GM21360 (cell line): ENCODE measurements around the gene KRTAP4-1.
"Not testable (repeated sequence)": the region's sequence is repeated elsewhere in the genome, so short reads cannot be mapped to it uniquely, and the experiment has no call there.

Experiments used
- ATAC-seq: cut with Tn5 transposase; IDR thresholded peaks from one replicate; pipeline ENCODE4 v1.9.1; 2021; ENCODE audit warnings: mild to moderate bottlenecking, moderate library complexity; ENCODE audit not compliant: unreplicated experiment

Gene KRTAP4-1

GRCh38 chr17:41184480-41184961, at the start of gene KRTAP4-1:
TSS of gene KRTAP4-1 (minus strand) at chr17:41184911. CDS start at chr17:41184854, 57 bp downstream.
- no peak for ATAC-seq

GRCh38 chr17:41232399-41233105, 47.8 kb upstream of the KRTAP4-1 start, which contains the start of gene KRTAP9-3:
TSS of gene KRTAP9-3 (plus strand) at chr17:41232449. CDS start at chr17:41232502, 53 bp downstream.
- not testable (repeated sequence) for ATAC-seq

- ATAC-seq, result no peak
These were observed 47.0 kb upstream of the KRTAP4-1 start for GRCh38 chr17:41231731-41232130.

- no peak for ATAC-seq
These were observed 45.4 kb upstream of the KRTAP4-1 start for GRCh38 chr17:41230094-41230493.

- not testable (repeated sequence) for ATAC-seq
These were observed 41.9 kb upstream of the KRTAP4-1 start, which contains the start of gene KRTAP9-2 for GRCh38 chr17:41226598-41227095. TSS of gene KRTAP9-2 (plus strand) at chr17:41226648. CDS start at chr17:41226655, 7 bp downstream.

- ATAC-seq, result no peak
These were observed 41.3 kb upstream of the KRTAP4-1 start for GRCh38 chr17:41226051-41226450.

GRCh38 chr17:41223821-41224220, 39.1 kb upstream of the KRTAP4-1 start:
- no peak for ATAC-seq

- no peak for ATAC-seq
These were observed 31.0 kb upstream of the KRTAP4-1 start for GRCh38 chr17:41215681-41216080.

GRCh38 chr17:41212524-41213169, 27.9 kb upstream of the KRTAP4-1 start:
- ATAC-seq, result no peak

- no peak for ATAC-seq
These were observed 27.2 kb upstream of the KRTAP4-1 start for GRCh38 chr17:41211845-41212466.

- no peak for ATAC-seq
These were observed 14.8 kb upstream of the KRTAP4-1 start for GRCh38 chr17:41199421-41200078.

- ATAC-seq, result no peak
These were observed 11.4 kb upstream of the KRTAP4-1 start for GRCh38 chr17:41196068-41196467.

- ATAC-seq, result no peak
These were observed 5.6 kb upstream of the KRTAP4-1 start for GRCh38 chr17:41190328-41190727.

GRCh38 chr17:41189837-41190318, 5.2 kb upstream of the KRTAP4-1 start, which contains the start of gene KRTAP9-1:
TSS of gene KRTAP9-1 (plus strand) at chr17:41189887. CDS start at chr17:41189887, 0 bp downstream.
- ATAC-seq, result not testable (repeated sequence)

- no peak for ATAC-seq
These were observed 2.2 kb upstream of the KRTAP4-1 start for GRCh38 chr17:41186872-41187271.

GRCh38 chr17:41185001-41185400, 290 bp upstream of the KRTAP4-1 start:
- no peak for ATAC-seq

GRCh38 chr17:41178843-41179616, 5.7 kb downstream of the KRTAP4-1 start:
- ATAC-seq, result no peak

GRCh38 chr17:41178341-41178740, 6.4 kb downstream of the KRTAP4-1 start:
- no peak for ATAC-seq

- no peak for ATAC-seq
These were observed 6.9 kb downstream of the KRTAP4-1 start, which contains the start of gene KRTAP4-2 for GRCh38 chr17:41177727-41178271. TSS of gene KRTAP4-2 (minus strand) at chr17:41178221. CDS start at chr17:41178164, 57 bp downstream.
